Keratinocyte (primary cell): Measurements from ENCODE around the gene VPS9D1. TPM values are rescaled to one million over a fixed set of nuclear protein-coding genes. Genes with fewer than 3 reads are reported as not detected.

Source experiments
- DNase-seq: peaks from one replicate; pipeline ENCODE4 v3.0.0-alpha.2; 2011; ENCODE audit warnings: low read depth, missing footprints, low spot score
- FAIRE-seq: peaks from 2 replicates; lab custom pipeline; 2011; peaks lifted over from hg19 to GRCh38; lab: Jason Lieb, UNC
- H2AFZ ChIP-seq: 2 replicates; pipeline ENCODE4 v1.6.0; 2012; ENCODE audit warnings: low read length, control low read depth, inconsistent platforms; ENCODE audit not compliant: control insufficient read depth
- H3K27ac ChIP-seq: 2 replicates; pipeline ENCODE4 v1.5.1; 2011; ENCODE audit warnings: low read length; ENCODE audit not compliant: control insufficient read depth, insufficient read depth
- H3K27me3 ChIP-seq: 3 replicates; pipeline ENCODE4 v1.6.0; 2011; ENCODE audit warnings: low read length; ENCODE audit not compliant: control insufficient read depth, insufficient read depth; ENCODE audit errors: extremely low read depth
- H3K36me3 ChIP-seq, 2 experiments: 2 replicates in 1 of 2; 3 replicates in 1 of 2; pipeline ENCODE4 v1.5.1; 2011; ENCODE audit warnings: low read length in 2 of 2, mild to moderate bottlenecking in 1 of 2; ENCODE audit not compliant: control insufficient read depth in 2 of 2, insufficient read depth in 2 of 2; ENCODE audit errors: extremely low read depth in 1 of 2
- H3K4me1 ChIP-seq: 3 replicates; pipeline ENCODE4 v1.5.1; 2011; ENCODE audit warnings: low read length; ENCODE audit not compliant: control insufficient read depth, insufficient read depth; ENCODE audit errors: extremely low read depth
- H3K4me2 ChIP-seq: 3 replicates; pipeline ENCODE4 v1.6.0; 2011; ENCODE audit warnings: low read depth, low read length; ENCODE audit not compliant: control insufficient read depth, insufficient read depth; ENCODE audit errors: extremely low read depth
- H3K4me3 ChIP-seq, 3 experiments: fragments of 200-600 bp in 1 of 3; sonication (generic) in 1 of 3; 2 replicates in 2 of 3; 3 replicates in 1 of 3; pipeline ENCODE4 v1.5.1; 2011 to 2016; ENCODE audit warnings: low read length in 3 of 3, mild to moderate bottlenecking in 3 of 3, control low read depth in 2 of 3, inconsistent platforms in 1 of 3, low read depth in 1 of 3, mixed read lengths in 1 of 3, mixed run types in 1 of 3, moderate library complexity in 1 of 3; ENCODE audit not compliant: control insufficient read depth in 2 of 3, insufficient read depth in 2 of 3; ENCODE audit errors: extremely low read depth in 1 of 3
- H3K79me2 ChIP-seq: 2 replicates; pipeline ENCODE4 v1.6.0; 2012; ENCODE audit warnings: low read length; ENCODE audit not compliant: control insufficient read depth, insufficient read depth
- H3K9ac ChIP-seq: 3 replicates; pipeline ENCODE4 v1.6.0; 2011; ENCODE audit warnings: low read length; ENCODE audit not compliant: control insufficient read depth, insufficient read depth; ENCODE audit errors: extremely low read depth
- H3K9me1 ChIP-seq: 3 replicates; pipeline ENCODE4 v1.6.0; 2011; ENCODE audit warnings: low read length; ENCODE audit not compliant: control insufficient read depth, insufficient read depth; ENCODE audit errors: extremely low read depth
- H3K9me3 ChIP-seq: 2 replicates; pipeline ENCODE4 v1.5.1; 2012; ENCODE audit warnings: low read depth, low read length; ENCODE audit not compliant: control insufficient read depth
- H4K20me1 ChIP-seq: 3 replicates; pipeline ENCODE4 v1.6.0; 2011; ENCODE audit warnings: low read length; ENCODE audit not compliant: control insufficient read depth, insufficient read depth; ENCODE audit errors: extremely low read depth
- CTCF ChIP-seq, 3 experiments: IDR thresholded peaks in 1 of 3; conservative IDR thresholded peaks in 1 of 3; optimal IDR thresholded peaks in 1 of 3; 2 replicates in 2 of 3; 3 replicates in 1 of 3; pipeline versions ENCODE3 to v1.5.1; 2011; ENCODE audit warnings: low read length in 3 of 3, mild to moderate bottlenecking in 3 of 3, moderate library complexity in 2 of 3, control low read depth in 1 of 3, inconsistent platforms in 1 of 3; ENCODE audit not compliant: insufficient read depth in 2 of 3; ENCODE audit errors: extremely low read depth in 1 of 3
- EZH2 ChIP-seq: IDR thresholded peaks from one replicate; pipeline ENCODE4 v1.6.1; 2012; ENCODE audit warnings: inconsistent platforms, mild to moderate bottlenecking, low read length, moderate library complexity
- dilution Hi-C: fragments of 300-500 bp; cut with MboI; formaldehyde crosslinking; loops from one replicate; pipeline ENCODE4 v1.7.0; 2020; ENCODE audit warnings: low sequenced_read_pairs; ENCODE audit not compliant: extremely low pct_ligation_motif_present
- polyA plus RNA-seq, 5 experiments: library from polyadenylated mRNA; depleted of rRNA in 3 of 5; stranded (reverse) in 3 of 5; stranded (forward) in 1 of 5; unstranded in 1 of 5; fragments of >200 nt; gene quantifications; 1 replicate in 1 of 5; 2 replicates in 3 of 5; 3 replicates in 1 of 5; pipeline versions ENCODE4 v1.2.1 to v1.2.3, GENCODE V29; 2011 to 2012; ENCODE audit warnings: missing spikeins in 2 of 5, low read depth in 1 of 5, low replicate concordance in 1 of 5

Gene VPS9D1
- polyA plus RNA-seq, 1 donor (not counting 4 experiments of a cell fraction or from before 2014, with no cell fraction given), result 1.6 TPM

GRCh38 chr16:89721546-89722391 is 1.1 kb upstream of the VPS9D1 start:
- no peak overlapping the region for H2AFZ ChIP-seq

GRCh38 chr16:89720551-89720812 is 216 bp downstream of the VPS9D1 start:
- peak overlapping the region; percentile 64 to 84 (median 83) for H3K4me3 ChIP-seq
- peak overlapping the region; percentile 47 for H3K27ac ChIP-seq
- peaks cover 12% of the 10 kb centered on the region for H4K20me1 ChIP-seq
- peaks cover 5 to 14% of the 10 kb centered on the region in 2 experiments for H3K36me3 ChIP-seq
- H2AFZ ChIP-seq, result peak overlapping the region; percentile 46
- TF ChIP-seq CTCF (optimal IDR thresholded peaks at IDR 0.05 in 1 of 3, IDR thresholded peaks at IDR 0.05 in 1 of 3, conservative IDR thresholded peaks at IDR 0.05 in 1 of 3; ENCODE audit: extremely low read depth in 1 of 3, insufficient read depth in 2 of 3, low read length in 3 of 3) (no peak), EZH2 (no peak)
- no peaks in the 10 kb centered on the region for H3K27me3 ChIP-seq
- DNase-seq, result no peak
- H3K9ac ChIP-seq, result peak overlapping the region; percentile 74
- H3K4me1 ChIP-seq, result peaks cover 32% of the 10 kb centered on the region
- peak overlapping the region; percentile 90 for H3K4me2 ChIP-seq
- FAIRE-seq, result no peak
- dilution Hi-C loops, result no loop called here
- H3K9me3 ChIP-seq, result no peaks in the 10 kb centered on the region
- H3K9me1 ChIP-seq, result no peaks in the 10 kb centered on the region
- peaks cover 19% of the 10 kb centered on the region for H3K79me2 ChIP-seq

More at GRCh38 chr16:89721546-89722391, 1.1 kb upstream of the VPS9D1 start:
- Histone ChIP-seq H4K20me1 (peaks cover 12% of the 10 kb centered on the region), H3K4me3 (peak overlapping the region; percentile 64 to 84 (median 83)), H3K4me2 (peak overlapping the region; percentile 97), H3K27ac (peak overlapping the region; percentile 52), H3K36me3 (peaks cover 5 to 14% of the 10 kb centered on the region in 2 experiments), H3K4me1 (peaks cover 32% of the 10 kb centered on the region), H3K27me3 (no peaks in the 10 kb centered on the region), H3K9ac (peak overlapping the region; percentile 73), H3K79me2 (peaks cover 19% of the 10 kb centered on the region), H3K9me1 (no peaks in the 10 kb centered on the region), H3K9me3 (no peaks in the 10 kb centered on the region)
- FAIRE-seq, result no peak
- TF ChIP-seq CTCF (optimal IDR thresholded peaks at IDR 0.05 in 1 of 3, IDR thresholded peaks at IDR 0.05 in 1 of 3, conservative IDR thresholded peaks at IDR 0.05 in 1 of 3; ENCODE audit: extremely low read depth in 1 of 3, insufficient read depth in 2 of 3, low read length in 3 of 3) (no peak), EZH2 (no peak)
- DNase-seq, result no peak
- dilution Hi-C loops, result no loop called here
